HG03558 (cell line): ENCODE data around the gene CPEB4.
A peak's percentile ranks its signal among the peaks of the same experiment; 100 is the strongest.

ENCODE experiments used
- ATAC-seq: cut with Tn5 transposase; IDR thresholded peaks from one replicate; pipeline ENCODE4 v1.9.1; 2021; ENCODE audit warnings: moderate number of reproducible peaks; ENCODE audit not compliant: unreplicated experiment; ENCODE audit errors: extremely low read depth

Gene CPEB4

GRCh38 chr5:173909199-173909598, 21.1 kb downstream of the CPEB4 start:
- no peak for ATAC-seq

- ATAC-seq = no peak
These were observed 22.1 kb downstream of the CPEB4 start for GRCh38 chr5:173910215-173910614.

GRCh38 chr5:173911623-173912022, 23.5 kb downstream of the CPEB4 start:
- ATAC-seq = no peak

- ATAC-seq = no peak
These were observed 25.7 kb downstream of the CPEB4 start for GRCh38 chr5:173913686-173914321.

- ATAC-seq = no peak
These were observed 27.3 kb downstream of the CPEB4 start for GRCh38 chr5:173915310-173916014.

GRCh38 chr5:173916233-173916632, 28.1 kb downstream of the CPEB4 start:
- no peak for ATAC-seq

GRCh38 chr5:173917788-173918786, 29.9 kb downstream of the CPEB4 start:
- peak; percentile 66 for ATAC-seq

- ATAC-seq = no peak
These were observed 31.3 kb downstream of the CPEB4 start for GRCh38 chr5:173919443-173919842.

GRCh38 chr5:173920024-173920753, 32.0 kb downstream of the CPEB4 start:
- ATAC-seq = no peak

- no peak for ATAC-seq
These were observed 32.9 kb downstream of the CPEB4 start for GRCh38 chr5:173920866-173921555.

- no peak for ATAC-seq
These were observed 34.4 kb downstream of the CPEB4 start for GRCh38 chr5:173922527-173922926.

GRCh38 chr5:173923218-173924095, 35.3 kb downstream of the CPEB4 start:
- ATAC-seq = no peak

- no peak for ATAC-seq
These were observed 36.8 kb downstream of the CPEB4 start for GRCh38 chr5:173924899-173925298.

GRCh38 chr5:173925449-173926071, 37.4 kb downstream of the CPEB4 start:
- ATAC-seq = no peak

- no peak for ATAC-seq
These were observed 38.2 kb downstream of the CPEB4 start for GRCh38 chr5:173926359-173926758.

GRCh38 chr5:173928871-173929574, 40.9 kb downstream of the CPEB4 start:
- no peak for ATAC-seq

GRCh38 chr5:173932695-173933139, 44.6 kb downstream of the CPEB4 start:
- no peak for ATAC-seq
